Sigmoid colon (tissue), 7 donors: ENCODE results near the gene CD276. TPM values are rescaled to one million over a fixed set of nuclear protein-coding genes. Genes with fewer than 3 reads are reported as not detected.

Experiments
- DNase-seq: peaks from one replicate; pipeline ENCODE4 v3.0.0-alpha.2; 2019
- H3K27ac ChIP-seq, 4 donors: fragments of 200-600 bp; sonication (generic); one replicate each; pipeline ENCODE4 v1.5.1; 2016 to 2019; ENCODE audit warnings: mild to moderate bottlenecking in 1 of 4
- H3K27me3 ChIP-seq, 3 donors: fragments of 200-600 bp; sonication (generic); one replicate each; pipeline ENCODE4 v1.5.1; 2019; ENCODE audit warnings: mild to moderate bottlenecking in 1 of 3
- H3K36me3 ChIP-seq, 4 donors: fragments of 200-600 bp; sonication (generic); one replicate each; pipeline ENCODE4 v1.5.1; 2016 to 2019
- H3K4me1 ChIP-seq, 4 donors: fragments of 200-600 bp; sonication (generic); one replicate each; pipeline ENCODE4 v1.5.1; 2017 to 2019
- H3K4me3 ChIP-seq, 4 donors: fragments of 200-600 bp; sonication (generic); one replicate each; pipeline ENCODE4 v1.5.1; 2017 to 2019; ENCODE audit warnings: mild to moderate bottlenecking in 2 of 4, moderate library complexity in 1 of 4
- H3K9me3 ChIP-seq, 4 donors: fragments of 200-600 bp in 3 of 4; sonication (generic) in 3 of 4; one replicate each; pipeline versions ENCODE4 v1.5.1 to v1.6.1; 2013 to 2019
- CTCF ChIP-seq, 4 experiments: fragments of 450-650 bp in 3 of 4; fragments of 200-600 bp in 1 of 4; IDR thresholded peaks; one replicate each; pipeline ENCODE4 v1.5.1; 2016 to 2019; ENCODE audit warnings: antibody characterized with exemption in 4 of 4, mild to moderate bottlenecking in 3 of 4, moderate library complexity in 2 of 4
- EP300 ChIP-seq, 4 donors: sonication (generic); formaldehyde crosslinking; IDR thresholded peaks; one replicate each; pipeline ENCODE4 v1.6.1; 2017; ENCODE audit warnings: antibody characterized with exemption in 4 of 4
- POLR2A ChIP-seq, 2 donors: fragments of 450-650 bp; IDR thresholded peaks; one replicate each; pipeline ENCODE4 v1.6.1; 2016; ENCODE audit warnings: antibody characterized with exemption in 2 of 2, mild to moderate bottlenecking in 2 of 2, moderate library complexity in 2 of 2
- POLR2AphosphoS5 ChIP-seq, 4 donors: sonication (generic); formaldehyde crosslinking; IDR thresholded peaks; one replicate each; pipeline ENCODE4 v1.6.1; 2017; ENCODE audit warnings: antibody characterized with exemption in 4 of 4
- WGBS, 2 donors: extraction: QIAGEN DNeasy Blood & Tissue Kit; methylation state at CpG; one replicate each; pipeline ENCODE4 v1.1.7; 2013; 5-methylcytosine and 5-hydroxymethylcytosine counted together
- intact Hi-C: fragments of 100-400 bp; cut with DNase I; formaldehyde crosslinking; loops from one replicate; pipeline ENCODE4 v1.15.1; 2023
- polyA plus RNA-seq, 3 donors: library from polyadenylated mRNA; stranded (reverse); fragments of 200-250 nt; gene quantifications; one replicate each; pipeline ENCODE4 v1.2.3, GENCODE V29; 2013
- total RNA-seq, 4 donors: library from RNA; depleted of rRNA; stranded (reverse); fragments of >200 nt; gene quantifications; one replicate each; pipeline ENCODE4 v1.1.0, GENCODE V29; 2016
- donor health status: healthy with polysubstance abuse.
- donor health status: Bipolar disorder and iron deficiency.
- donor health status: healthy.

Gene CD276
- total and polyA plus RNA-seq, 7 donors, result 15.7 to 59.8 (median 29.8) TPM

- WGBS, 2 donors, result 95% methylated on average over 6 of the region's 6 CpGs
- Histone ChIP-seq H3K9me3 (no peaks in the 10 kb centered on the region), H3K27ac (no peak overlapping the region), H3K4me3 (no peak overlapping the region), H3K4me1 (no peaks in the 10 kb centered on the region), H3K27me3 (no peaks in the 10 kb centered on the region), H3K36me3 (peaks cover 3 to 82% (median 42%) of the 10 kb centered on the region in 4 donors)
- DNase-seq, result no peak
- intact Hi-C loops, result loop anchor here (10.0 kb wide), 1 partner anchor 196 kb away; no protein-coding TSS in a partner anchor
- no peak for TF ChIP-seq POLR2AphosphoS5 (IDR thresholded peaks at IDR 0.05)
- no peak for TF ChIP-seq POLR2A (IDR thresholded peaks at IDR 0.05)
- no peak for TF ChIP-seq CTCF (IDR thresholded peaks at IDR 0.05)
- TF ChIP-seq EP300 (IDR thresholded peaks at IDR 0.05), result no peak
These were observed 24.5 kb downstream of the CD276 start for GRCh38 chr15:73708691-73709090.

GRCh38 chr15:73709241-73709640, 25.1 kb downstream of the CD276 start:
- Histone ChIP-seq H3K36me3 (peaks cover 3 to 81% (median 48%) of the 10 kb centered on the region in 4 donors), H3K27ac (no peak overlapping the region), H3K4me3 (no peak overlapping the region), H3K4me1 (no peaks in the 10 kb centered on the region), H3K9me3 (no peaks in the 10 kb centered on the region), H3K27me3 (no peaks in the 10 kb centered on the region)
- WGBS, 2 donors, result 93 to 95% methylated on average over 6 of the region's 6 CpGs
- no peak for DNase-seq
- TF ChIP-seq CTCF (IDR thresholded peaks at IDR 0.05) (no peak), POLR2AphosphoS5 (IDR thresholded peaks at IDR 0.05) (no peak), POLR2A (IDR thresholded peaks at IDR 0.05) (no peak), EP300 (IDR thresholded peaks at IDR 0.05) (no peak)
- intact Hi-C loops, result loop anchor here (10.0 kb wide), 1 partner anchor 196 kb away; no protein-coding TSS in a partner anchor

GRCh38 chr15:73709686-73710085, 25.5 kb downstream of the CD276 start:
- no peak for TF ChIP-seq POLR2AphosphoS5 (IDR thresholded peaks at IDR 0.05)
- TF ChIP-seq POLR2A (IDR thresholded peaks at IDR 0.05), result no peak
- no peak for TF ChIP-seq EP300 (IDR thresholded peaks at IDR 0.05)
- TF ChIP-seq CTCF (IDR thresholded peaks at IDR 0.05), result no peak

GRCh38 chr15:73710321-73710720, 26.1 kb downstream of the CD276 start:
- 77 to 84% methylated on average over 5 of the region's 5 CpGs for WGBS, 2 donors
- no peaks in the 10 kb centered on the region for H3K27me3 ChIP-seq
- TF ChIP-seq POLR2AphosphoS5 (IDR thresholded peaks at IDR 0.05) (no peak), EP300 (IDR thresholded peaks at IDR 0.05) (no peak), CTCF (IDR thresholded peaks at IDR 0.05) (no peak), POLR2A (IDR thresholded peaks at IDR 0.05) (no peak)

More at GRCh38 chr15:73709686-73710085, 25.5 kb downstream of the CD276 start:
- DNase-seq, result no peak
- Histone ChIP-seq H3K27me3 (no peaks in the 10 kb centered on the region), H3K9me3 (no peaks in the 10 kb centered on the region), H3K4me3 (no peak overlapping the region), H3K4me1 (no peaks in the 10 kb centered on the region), H3K36me3 (peaks cover 3 to 78% (median 48%) of the 10 kb centered on the region in 4 donors), H3K27ac (no peak overlapping the region)
- WGBS, 2 donors, result 18 to 59% methylated on average over 4 of the region's 4 CpGs
- intact Hi-C loops, result loop anchor here (10.0 kb wide), 1 partner anchor 195 kb away; no protein-coding TSS in a partner anchor

DNA sequence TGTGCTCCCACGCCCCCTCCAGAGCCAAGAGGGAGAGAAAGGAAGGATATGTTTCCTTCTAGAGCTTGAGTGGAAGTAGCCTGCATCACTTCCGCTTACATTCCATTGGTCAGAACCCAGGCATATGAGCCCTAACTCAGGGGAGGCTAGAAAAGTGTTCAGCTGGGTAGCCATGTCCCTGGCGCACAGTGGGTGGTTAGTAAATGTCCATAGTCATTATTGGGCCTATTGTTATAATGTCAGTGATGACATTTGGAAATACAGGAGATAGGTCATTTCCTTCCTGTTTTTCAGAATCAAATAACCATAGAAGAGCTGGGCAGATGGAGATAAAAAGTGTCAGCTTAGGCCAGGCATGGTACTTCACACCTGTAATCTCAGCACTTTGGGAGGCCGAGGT, 27.3 kb downstream of the CD276 start:
- 88 to 91% methylated on average over 4 of the region's 4 CpGs for WGBS, 2 donors

More at GRCh38 chr15:73710321-73710720, 26.1 kb downstream of the CD276 start:
- H3K27ac ChIP-seq, result no peak overlapping the region
- no peaks in the 10 kb centered on the region for H3K9me3 ChIP-seq
- no peaks in the 10 kb centered on the region for H3K4me1 ChIP-seq
- no peak overlapping the region for H3K4me3 ChIP-seq
- DNase-seq, result no peak
- intact Hi-C loops, result no loop called here
- peaks cover 3 to 72% (median 48%) of the 10 kb centered on the region in 4 donors for H3K36me3 ChIP-seq

More for the DNA sequence above, 27.3 kb downstream of the CD276 start:
- Histone ChIP-seq H3K27me3 (no peaks in the 10 kb centered on the region), H3K4me3 (no peak overlapping the region), H3K27ac (no peak overlapping the region), H3K4me1 (no peaks in the 10 kb centered on the region), H3K36me3 (peaks cover 3 to 67% (median 46%) of the 10 kb centered on the region in 4 donors), H3K9me3 (no peaks in the 10 kb centered on the region)
- DNase-seq, result no peak
- intact Hi-C loops, result no loop called here
- no peak for TF ChIP-seq POLR2AphosphoS5 (IDR thresholded peaks at IDR 0.05)
- TF ChIP-seq CTCF (IDR thresholded peaks at IDR 0.05), result no peak
- TF ChIP-seq EP300 (IDR thresholded peaks at IDR 0.05), result no peak
- no peak for TF ChIP-seq POLR2A (IDR thresholded peaks at IDR 0.05)
